OCI-LY7 (cell line): Measurements from ENCODE around the gene FAM118B. TPM values are rescaled to one million over a fixed set of nuclear protein-coding genes. Genes with fewer than 3 reads are reported as not detected.

Experiments used
- BruUV-seq: library from RNA; stranded (reverse); fragments of 400-500 nt; replicated peaks from 2 replicates; lab custom pipeline; 2021; lab: Mats Ljungman, UMichigan
- CTCF ChIA-PET: fragments of 300-600 bp; sonication (Branson Sonifier 250); formaldehyde crosslinking; loops from one replicate; lab custom pipeline; 2022; ENCODE audit warnings: antibody characterized with exemption; ENCODE audit not compliant: unreplicated experiment; lab: Charles Lee
- POLR2A ChIA-PET: fragments of 300-600 bp; sonication (Branson Sonifier 250); formaldehyde crosslinking; loops from one replicate; lab custom pipeline; 2022; ENCODE audit warnings: antibody characterized with exemption; lab: Charles Lee
- DNase-seq: peaks from one replicate; pipeline ENCODE4 v3.0.0-alpha.2; 2015; ENCODE audit warnings: low spot score
- H2AFZ ChIP-seq: fragments of 200-600 bp; sonication (generic), shearing (Covaris generic); 2 replicates; pipeline ENCODE4 v1.6.1; 2014; ENCODE audit warnings: mild to moderate bottlenecking, antibody characterized with exemption, low read length, moderate library complexity
- H3K27ac ChIP-seq: fragments of 200-600 bp; sonication (generic); 2 replicates; pipeline ENCODE4 v1.5.1; 2014; ENCODE audit warnings: mixed run types, low read depth, mild to moderate bottlenecking, moderate library complexity, low read length, inconsistent platforms; ENCODE audit not compliant: poor library complexity, severe bottlenecking
- H3K36me3 ChIP-seq: fragments of 200-600 bp; sonication (generic); 2 replicates; pipeline ENCODE4 v1.6.1; 2014; ENCODE audit warnings: mild to moderate bottlenecking, antibody characterized with exemption, low read length, moderate library complexity, mixed read lengths; ENCODE audit not compliant: insufficient read depth
- H3K4me1 ChIP-seq: fragments of 200-600 bp; sonication (generic); 2 replicates; pipeline ENCODE4 v1.5.1; 2014; ENCODE audit warnings: mild to moderate bottlenecking, low read length; ENCODE audit not compliant: insufficient read depth, poor library complexity, severe bottlenecking
- H3K4me2 ChIP-seq: fragments of 200-600 bp; sonication (generic); 2 replicates; pipeline ENCODE4 v1.6.1; 2014; ENCODE audit warnings: mild to moderate bottlenecking, low read length
- H3K4me3 ChIP-seq: fragments of 200-600 bp; sonication (generic); 2 replicates; pipeline ENCODE4 v1.5.1; 2014; ENCODE audit warnings: mild to moderate bottlenecking, low read depth, low read length; ENCODE audit not compliant: poor library complexity, severe bottlenecking
- H3K79me2 ChIP-seq: fragments of 200-600 bp; sonication (generic); 2 replicates; pipeline ENCODE4 v1.6.1; 2016; ENCODE audit warnings: low read depth, mild to moderate bottlenecking, low read length, moderate library complexity, mixed read lengths; ENCODE audit not compliant: insufficient read depth
- H3K9me2 ChIP-seq: fragments of 200-600 bp; sonication (generic); 2 replicates; pipeline ENCODE4 v1.6.1; 2016; ENCODE audit warnings: mild to moderate bottlenecking, low read length, mixed read lengths; ENCODE audit not compliant: insufficient read depth
- H3K9me3 ChIP-seq: fragments of 200-600 bp; sonication (generic); 2 replicates; pipeline ENCODE4 v1.6.1; 2014; ENCODE audit warnings: mild to moderate bottlenecking, mixed run types, low read length, mixed read lengths
- H4K20me1 ChIP-seq: fragments of 200-600 bp; sonication (generic); 2 replicates; pipeline ENCODE4 v1.6.1; 2014; ENCODE audit warnings: mild to moderate bottlenecking, antibody characterized with exemption, low read length, moderate library complexity, mixed read lengths; ENCODE audit not compliant: insufficient read depth
- EZH2phosphoT487 ChIP-seq: fragments of 200-600 bp; sonication (generic); IDR thresholded peaks from 2 replicates; pipeline ENCODE4 v1.6.1; 2018; ENCODE audit warnings: low read depth, borderline replicate concordance, mild to moderate bottlenecking, mixed run types, antibody characterized with exemption, low read length, moderate library complexity, mixed read lengths
- intact Hi-C: fragments of 100-400 bp; cut with micrococcal nuclease; formaldehyde crosslinking; loops from one replicate; pipeline ENCODE4 v1.10.0; 2022; ENCODE audit not compliant: unreplicated experiment
- total RNA-seq, 2 experiments: library from RNA; depleted of rRNA in 1 of 2; stranded (reverse); fragments of >200 nt in 1 of 2; shearing (Covaris generic) in 1 of 2; gene quantifications; 2 replicates each; pipeline ENCODE4 v1.2.3, GENCODE V29; 2014 to 2022
- TF ChIP-seq, protein P1 (sequence below): fragments of 200-600 bp; sonication (generic); conservative IDR thresholded peaks from 2 replicates; pipeline ENCODE4 v1.5.1; 2014; ENCODE audit warnings: mild to moderate bottlenecking, antibody characterized with exemption, low read length, moderate library complexity, mixed read lengths

FAM118B gene
- total RNA-seq, 2 experiments from 2014 or later: 9.9 to 14.8 TPM

DNA sequence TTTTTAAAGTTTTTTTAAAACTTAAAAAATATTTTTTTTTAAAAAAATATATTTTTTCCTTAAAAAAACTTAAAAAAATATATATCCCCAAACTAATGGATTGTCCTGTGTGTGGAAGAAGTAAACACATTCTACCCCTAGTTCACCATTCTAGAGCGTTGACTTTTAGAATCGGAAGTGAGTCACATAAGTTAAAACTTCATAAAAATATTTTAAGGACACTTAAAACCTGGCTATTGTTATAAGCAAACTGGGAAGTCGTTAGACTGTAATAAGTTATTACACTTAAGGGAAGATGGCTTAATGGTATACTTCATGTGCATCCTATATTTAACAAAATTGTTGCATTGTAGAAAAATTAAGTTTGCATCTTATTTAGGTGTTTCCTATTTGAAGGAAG, 21.1 kb downstream of the FAM118B start:
- Histone ChIP-seq H4K20me1 (no peaks in the 10 kb centered on the region), H3K4me2 (no peak overlapping the region), H3K4me1 (no peaks in the 10 kb centered on the region), H2AFZ (no peak overlapping the region), H3K79me2 (no peaks in the 10 kb centered on the region), H3K9me2 (no peaks in the 10 kb centered on the region), H3K4me3 (no peak overlapping the region), H3K9me3 (peaks cover 7% of the 10 kb centered on the region; the same call in 1 of the 2 replicates), H3K36me3 (peaks cover 56% of the 10 kb centered on the region), H3K27ac (no peak overlapping the region)
- TF ChIP-seq, protein P1, sequence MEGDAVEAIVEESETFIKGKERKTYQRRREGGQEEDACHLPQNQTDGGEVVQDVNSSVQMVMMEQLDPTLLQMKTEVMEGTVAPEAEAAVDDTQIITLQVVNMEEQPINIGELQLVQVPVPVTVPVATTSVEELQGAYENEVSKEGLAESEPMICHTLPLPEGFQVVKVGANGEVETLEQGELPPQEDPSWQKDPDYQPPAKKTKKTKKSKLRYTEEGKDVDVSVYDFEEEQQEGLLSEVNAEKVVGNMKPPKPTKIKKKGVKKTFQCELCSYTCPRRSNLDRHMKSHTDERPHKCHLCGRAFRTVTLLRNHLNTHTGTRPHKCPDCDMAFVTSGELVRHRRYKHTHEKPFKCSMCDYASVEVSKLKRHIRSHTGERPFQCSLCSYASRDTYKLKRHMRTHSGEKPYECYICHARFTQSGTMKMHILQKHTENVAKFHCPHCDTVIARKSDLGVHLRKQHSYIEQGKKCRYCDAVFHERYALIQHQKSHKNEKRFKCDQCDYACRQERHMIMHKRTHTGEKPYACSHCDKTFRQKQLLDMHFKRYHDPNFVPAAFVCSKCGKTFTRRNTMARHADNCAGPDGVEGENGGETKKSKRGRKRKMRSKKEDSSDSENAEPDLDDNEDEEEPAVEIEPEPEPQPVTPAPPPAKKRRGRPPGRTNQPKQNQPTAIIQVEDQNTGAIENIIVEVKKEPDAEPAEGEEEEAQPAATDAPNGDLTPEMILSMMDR: no peak
- TF ChIP-seq EZH2phosphoT487: no peak
- intact Hi-C loops: no loop called here
- DNase-seq: no peak
- no TSS peak for BruUV-seq
- CTCF ChIA-PET: no interaction called here
- POLR2A ChIA-PET: no interaction called here

DNA sequence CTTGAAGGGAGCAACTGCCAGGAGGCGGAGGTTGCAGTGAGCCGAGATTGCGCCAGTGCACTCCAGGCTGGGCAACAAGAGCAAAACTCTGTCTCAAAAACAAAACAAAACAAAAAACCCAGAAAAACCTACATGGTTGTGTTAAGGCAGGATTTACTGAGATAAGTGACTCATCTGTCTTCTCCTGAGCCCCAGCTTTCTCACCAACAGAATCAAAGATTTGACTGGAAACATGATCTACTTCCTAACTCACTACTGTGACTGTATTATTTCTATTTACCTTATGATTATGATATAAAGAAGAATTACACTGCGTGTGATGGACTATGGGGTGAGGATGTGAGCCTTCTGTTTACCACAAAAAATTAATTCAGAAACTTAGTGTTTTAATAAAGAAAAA, 21.8 kb downstream of the FAM118B start:
- no peaks in the 10 kb centered on the region for H3K4me1 ChIP-seq
- TF ChIP-seq, protein P1: no peak
- TF ChIP-seq EZH2phosphoT487: no peak
- H3K9me2 ChIP-seq: no peaks in the 10 kb centered on the region
- H2AFZ ChIP-seq: no peak overlapping the region
- CTCF ChIA-PET: no interaction called here
- no peak overlapping the region for H3K4me2 ChIP-seq
- POLR2A ChIA-PET: interaction anchor here (0.6 kb wide), 2 partner anchors 11 to 780 kb away, joined by 3 to 4 read pairs; no protein-coding TSS in a partner anchor
- peaks cover 54% of the 10 kb centered on the region for H3K36me3 ChIP-seq
- no peak overlapping the region for H3K27ac ChIP-seq
- BruUV-seq: no TSS peak
- no peak overlapping the region for H3K4me3 ChIP-seq
- no peaks in the 10 kb centered on the region for H3K79me2 ChIP-seq
- no peaks in the 10 kb centered on the region for H3K9me3 ChIP-seq
- DNase-seq: no peak
- intact Hi-C loops: no loop called here
- no peaks in the 10 kb centered on the region for H4K20me1 ChIP-seq

DNA sequence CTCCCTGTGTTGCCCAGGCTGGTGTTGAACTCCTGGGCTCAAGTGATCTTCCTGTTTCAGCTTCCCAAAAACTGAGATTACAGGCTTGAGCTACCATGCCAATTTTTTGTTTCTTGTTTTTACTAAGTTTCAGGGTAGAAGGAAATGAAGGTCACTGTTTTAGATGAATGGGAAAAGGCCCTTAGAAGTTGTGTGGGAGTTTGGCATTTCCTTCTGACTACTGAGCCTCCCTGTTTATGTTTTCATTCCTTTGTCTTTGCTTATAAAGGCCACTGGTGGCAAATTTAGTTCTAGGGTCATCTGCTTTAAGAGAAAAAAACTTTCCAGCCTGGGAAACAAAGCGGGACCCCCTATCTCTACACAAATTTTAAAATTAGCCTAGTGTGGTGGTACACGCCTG, 35.1 kb downstream of the FAM118B start:
- intact Hi-C loops: no loop called here
- Histone ChIP-seq H2AFZ (no peak overlapping the region), H3K27ac (no peak overlapping the region), H3K4me1 (no peaks in the 10 kb centered on the region), H3K9me2 (no peaks in the 10 kb centered on the region), H3K79me2 (no peaks in the 10 kb centered on the region), H3K4me3 (no peak overlapping the region), H4K20me1 (no peaks in the 10 kb centered on the region), H3K9me3 (no peaks in the 10 kb centered on the region), H3K4me2 (no peak overlapping the region), H3K36me3 (peaks cover 37% of the 10 kb centered on the region)
- ChIA-PET POLR2A (interaction anchor here (0.6 kb wide), 1 partner anchor 16 kb away, joined by 3 read pairs; no protein-coding TSS in a partner anchor), CTCF (no interaction called here)
- no peak for DNase-seq
- no peak for TF ChIP-seq EZH2phosphoT487
- TF ChIP-seq, protein P1: no peak
- BruUV-seq: no TSS peak
